Measurements from ENCODE around the gene SLC30A3. TPM values are rescaled to one million over a fixed set of nuclear protein-coding genes. Genes with fewer than 3 reads are reported as not detected.
"Not testable (repeated sequence)": the region's sequence is repeated elsewhere in the genome, so short reads cannot be mapped to it uniquely, and the experiment has no call there.

Gene SLC30A3
- total RNA-seq, 4 donors from 2014 or later, result not detected

- Histone ChIP-seq H3K9me3 (no peaks in the 10 kb centered on the region), H3K27ac (replicated peaks in 1 of 4) (no peak overlapping the region), H3K4me3 (no peak overlapping the region), H3K36me3 (no peaks in the 10 kb centered on the region), H3K27me3 (peaks cover 0 to 61% (median 3%) of the 10 kb centered on the region in 4 donors), H3K4me1 (peaks cover 0 to 17% (median 4%) of the 10 kb centered on the region in 4 donors)
- TF ChIP-seq POLR2AphosphoS5 (IDR thresholded peaks at IDR 0.05) (no peak), POLR2A (IDR thresholded peaks at IDR 0.05; ENCODE audit: low read depth) (no peak), EP300 (IDR thresholded peaks at IDR 0.05) (no peak)
- TF ChIP-seq, protein P1, sequence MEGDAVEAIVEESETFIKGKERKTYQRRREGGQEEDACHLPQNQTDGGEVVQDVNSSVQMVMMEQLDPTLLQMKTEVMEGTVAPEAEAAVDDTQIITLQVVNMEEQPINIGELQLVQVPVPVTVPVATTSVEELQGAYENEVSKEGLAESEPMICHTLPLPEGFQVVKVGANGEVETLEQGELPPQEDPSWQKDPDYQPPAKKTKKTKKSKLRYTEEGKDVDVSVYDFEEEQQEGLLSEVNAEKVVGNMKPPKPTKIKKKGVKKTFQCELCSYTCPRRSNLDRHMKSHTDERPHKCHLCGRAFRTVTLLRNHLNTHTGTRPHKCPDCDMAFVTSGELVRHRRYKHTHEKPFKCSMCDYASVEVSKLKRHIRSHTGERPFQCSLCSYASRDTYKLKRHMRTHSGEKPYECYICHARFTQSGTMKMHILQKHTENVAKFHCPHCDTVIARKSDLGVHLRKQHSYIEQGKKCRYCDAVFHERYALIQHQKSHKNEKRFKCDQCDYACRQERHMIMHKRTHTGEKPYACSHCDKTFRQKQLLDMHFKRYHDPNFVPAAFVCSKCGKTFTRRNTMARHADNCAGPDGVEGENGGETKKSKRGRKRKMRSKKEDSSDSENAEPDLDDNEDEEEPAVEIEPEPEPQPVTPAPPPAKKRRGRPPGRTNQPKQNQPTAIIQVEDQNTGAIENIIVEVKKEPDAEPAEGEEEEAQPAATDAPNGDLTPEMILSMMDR (IDR thresholded peaks at IDR 0.05), result no peak
- intact Hi-C loops (cut with DNase I), result no loop called here
- no peak for DNase-seq (ENCODE audit: extremely low spot score)
- whole genome bisulfite sequencing, result 69% methylated on average over 1 of the region's 1 CpG
These were observed 15.2 kb upstream of the SLC30A3 start for GRCh38 chr2:27278010-27278409.

DNA sequence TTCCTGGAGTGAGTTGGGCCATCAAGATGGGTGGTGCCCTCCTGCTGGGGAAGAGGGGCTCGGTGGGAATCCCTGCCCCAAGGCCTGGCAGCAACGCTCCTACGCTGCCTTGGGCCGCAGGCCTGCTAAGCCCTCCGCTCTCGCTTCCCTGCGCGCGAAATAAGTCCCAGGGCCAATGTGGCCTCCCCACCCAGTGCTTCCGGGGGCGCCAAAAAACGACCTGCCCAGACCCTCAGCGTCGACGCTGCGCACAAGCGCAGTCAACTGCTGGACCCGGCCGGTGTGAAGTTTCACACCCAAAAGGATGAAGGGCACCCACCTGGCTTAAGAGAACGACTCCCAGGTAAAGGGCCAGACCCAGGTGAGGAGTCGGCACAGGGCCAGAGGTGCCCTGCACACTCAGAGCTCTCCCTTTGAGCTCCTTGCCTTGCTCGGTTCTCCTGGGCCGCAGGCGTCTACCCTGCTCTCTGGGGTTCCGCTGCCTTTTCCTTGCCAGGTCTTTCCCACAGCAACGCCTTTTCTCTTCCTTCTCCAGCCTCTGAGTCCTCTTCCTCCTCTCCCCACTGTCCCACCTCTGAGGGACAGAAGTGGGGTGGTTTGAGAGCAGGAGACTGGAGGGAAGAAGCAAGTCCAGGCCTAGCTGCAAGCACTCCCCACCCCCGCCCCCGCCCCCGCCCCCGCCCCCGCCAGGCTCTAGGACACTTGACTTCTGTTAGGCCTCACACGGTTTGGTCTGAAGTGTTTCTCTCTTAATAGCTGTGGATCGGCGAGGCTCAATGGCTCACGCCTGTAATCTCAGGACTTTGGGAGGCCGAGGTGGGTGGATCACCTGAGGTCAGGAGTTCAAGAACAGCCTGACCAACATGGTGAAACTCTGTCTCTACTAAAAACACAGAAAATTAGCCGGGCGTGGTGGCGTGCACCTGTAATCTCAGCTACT, 12.6 kb upstream of the SLC30A3 start, which contains the start of gene DNAJC5G:
DNAJC5G (plus strand) TSS at position 223 of the 940 bp plus-strand sequence. CDS start 1,296 bp downstream, outside the sequence.
- TF ChIP-seq POLR2A (IDR thresholded peaks at IDR 0.05; ENCODE audit: low read depth) (no peak), POLR2AphosphoS5 (IDR thresholded peaks at IDR 0.05) (no peak), EP300 (IDR thresholded peaks at IDR 0.05) (no peak)
- TF ChIP-seq, protein P1 (IDR thresholded peaks at IDR 0.05), result no peak
- WGBS, result 83% methylated on average over 38 of the region's 39 CpGs
- intact Hi-C loops (cut with DNase I), result no loop called here
- Histone ChIP-seq H3K27me3 (peaks cover 0 to 56% (median 0%) of the 10 kb centered on the region in 4 donors), H3K4me3 (no peak within 1 kb of the TSS), H3K9me3 (no peaks in the 10 kb centered on the region), H3K36me3 (no peaks in the 10 kb centered on the region), H3K27ac (replicated peaks in 1 of 4) (no peak within 1 kb of the TSS), H3K4me1 (peaks cover 0 to 8% (median 4%) of the 10 kb centered on the region in 4 donors)
- no peak for DNase-seq (ENCODE audit: extremely low spot score)

- 87% methylated on average over 15 of the region's 15 CpGs for WGBS
- H3K4me3 ChIP-seq; intact Hi-C loops (cut with DNase I); DNase-seq (ENCODE audit: extremely low spot score); H3K27ac ChIP-seq (replicated peaks in 1 of 4); H3K4me1 ChIP-seq; H3K36me3 ChIP-seq; H3K9me3 ChIP-seq: not testable (repeated sequence)
- peaks cover 0 to 63% (median 0%) of the 10 kb centered on the region in 4 donors for H3K27me3 ChIP-seq
These were observed 10.0 kb upstream of the SLC30A3 start for GRCh38 chr2:27272537-27273522.

DNA sequence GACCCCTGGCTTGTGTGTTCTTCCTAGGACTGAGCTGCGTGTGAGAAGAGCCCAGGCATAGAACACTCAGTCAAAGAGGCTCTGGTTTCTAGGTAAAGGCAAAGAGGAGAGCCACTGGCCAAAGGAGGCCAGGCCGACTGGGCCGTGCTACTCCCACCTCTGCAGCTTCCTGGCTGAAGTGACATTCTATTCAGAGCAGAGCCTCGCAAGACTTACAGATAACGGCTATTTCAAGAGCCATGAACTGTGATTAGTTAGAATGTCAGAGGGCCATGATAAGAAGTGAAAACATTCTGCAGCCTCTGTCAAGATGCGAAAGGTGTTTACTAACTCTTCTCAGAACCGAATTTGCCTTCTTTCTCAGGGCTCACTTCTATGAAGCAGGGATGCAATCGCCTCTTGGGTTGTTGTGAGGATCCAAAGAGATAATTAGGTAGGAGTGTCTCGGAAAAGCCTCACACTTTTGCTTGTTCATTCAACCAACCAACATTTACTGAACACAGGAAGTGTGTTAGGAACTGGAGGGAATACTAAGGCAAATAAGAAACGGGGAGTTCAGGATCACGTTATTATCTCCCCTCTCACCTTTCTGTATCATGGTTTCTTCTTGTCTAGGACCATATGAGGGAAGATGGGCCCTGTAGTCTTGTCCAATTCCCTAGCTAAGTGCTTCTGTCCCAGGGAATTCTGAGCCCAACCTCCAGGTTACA, 8.9 kb upstream of the SLC30A3 start:
- no peaks in the 10 kb centered on the region for H3K36me3 ChIP-seq
- no peak for TF ChIP-seq POLR2A (IDR thresholded peaks at IDR 0.05; ENCODE audit: low read depth)
- 74% methylated on average over 11 of the region's 11 CpGs for WGBS
- no peak overlapping the region for H3K27ac ChIP-seq (replicated peaks in 1 of 4)
- no peak overlapping the region for H3K4me3 ChIP-seq
- H3K9me3 ChIP-seq, result no peaks in the 10 kb centered on the region
- H3K4me1 ChIP-seq, result no peaks in the 10 kb centered on the region
- peaks cover 0 to 63% (median 0%) of the 10 kb centered on the region in 4 donors for H3K27me3 ChIP-seq
- no peak for DNase-seq (ENCODE audit: extremely low spot score)
- intact Hi-C loops (cut with DNase I), result no loop called here

DNA sequence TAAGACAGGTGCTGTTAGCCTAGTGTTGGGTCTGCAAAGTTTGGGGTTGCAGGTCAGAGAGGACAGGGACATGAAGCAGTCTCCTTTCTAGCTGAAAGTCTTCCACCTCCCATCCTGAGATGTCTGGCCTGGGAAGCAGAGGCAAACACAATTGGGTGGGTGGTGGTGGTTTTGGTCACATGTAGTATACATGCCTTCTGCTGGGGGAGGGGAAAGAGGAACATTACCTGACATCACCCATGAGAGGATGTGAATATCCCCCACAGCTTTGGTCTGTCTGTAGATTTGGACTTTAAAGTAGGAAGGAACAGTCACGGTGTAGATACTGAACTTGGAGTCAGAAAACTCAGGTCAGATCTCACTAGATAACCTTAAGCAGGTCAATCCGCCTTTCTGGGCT, 7.8 kb upstream of the SLC30A3 start:
- WGBS, result 60% methylated on average over 2 of the region's 2 CpGs
- Histone ChIP-seq H3K4me1 (no peaks in the 10 kb centered on the region), H3K36me3 (no peaks in the 10 kb centered on the region), H3K9me3 (no peaks in the 10 kb centered on the region), H3K27ac (replicated peaks in 1 of 4) (no peak overlapping the region), H3K4me3 (no peak overlapping the region), H3K27me3 (peaks cover 0 to 65% (median 5%) of the 10 kb centered on the region in 4 donors)
- DNase-seq (ENCODE audit: extremely low spot score), result no peak
- TF ChIP-seq, protein P1 (IDR thresholded peaks at IDR 0.05), result no peak
- TF ChIP-seq EP300 (IDR thresholded peaks at IDR 0.05) (no peak), POLR2AphosphoS5 (IDR thresholded peaks at IDR 0.05) (no peak), POLR2A (IDR thresholded peaks at IDR 0.05; ENCODE audit: low read depth) (no peak)
- intact Hi-C loops (cut with DNase I), result no loop called here
